Neural cell (in vitro differentiated cells): Measurements from ENCODE around the gene ZBTB24.

Experiments used
- EP300 ChIP-seq: fragments of 450-650 bp; conservative IDR thresholded peaks from 2 replicates; pipeline ENCODE4 v1.6.1; 2014; ENCODE audit warnings: antibody characterized with exemption, mild to moderate bottlenecking, moderate library complexity; ENCODE audit not compliant: poor library complexity, severe bottlenecking
- POLR2AphosphoS5 ChIP-seq: IDR thresholded peaks from 2 replicates; pipeline ENCODE4 v1.6.1; 2012
- RAD21 ChIP-seq: fragments of 450-650 bp; conservative IDR thresholded peaks from 2 replicates; pipeline ENCODE4 v1.6.1; 2014; ENCODE audit warnings: antibody characterized with exemption, mild to moderate bottlenecking, moderate library complexity
- TAF1 ChIP-seq: IDR thresholded peaks from 2 replicates; pipeline ENCODE4 v1.6.1; 2012; ENCODE audit warnings: low read depth
- TF ChIP-seq, protein P1 (sequence below): fragments of 450-650 bp; IDR thresholded peaks from 2 replicates; pipeline ENCODE4 v1.5.1; 2014; ENCODE audit warnings: antibody characterized with exemption, mild to moderate bottlenecking, moderate library complexity; ENCODE audit not compliant: poor library complexity, severe bottlenecking
- TF ChIP-seq, protein P2 (sequence below): IDR thresholded peaks from 2 replicates; pipeline ENCODE4 v1.6.1; 2012; ENCODE audit warnings: borderline replicate concordance

DNA sequence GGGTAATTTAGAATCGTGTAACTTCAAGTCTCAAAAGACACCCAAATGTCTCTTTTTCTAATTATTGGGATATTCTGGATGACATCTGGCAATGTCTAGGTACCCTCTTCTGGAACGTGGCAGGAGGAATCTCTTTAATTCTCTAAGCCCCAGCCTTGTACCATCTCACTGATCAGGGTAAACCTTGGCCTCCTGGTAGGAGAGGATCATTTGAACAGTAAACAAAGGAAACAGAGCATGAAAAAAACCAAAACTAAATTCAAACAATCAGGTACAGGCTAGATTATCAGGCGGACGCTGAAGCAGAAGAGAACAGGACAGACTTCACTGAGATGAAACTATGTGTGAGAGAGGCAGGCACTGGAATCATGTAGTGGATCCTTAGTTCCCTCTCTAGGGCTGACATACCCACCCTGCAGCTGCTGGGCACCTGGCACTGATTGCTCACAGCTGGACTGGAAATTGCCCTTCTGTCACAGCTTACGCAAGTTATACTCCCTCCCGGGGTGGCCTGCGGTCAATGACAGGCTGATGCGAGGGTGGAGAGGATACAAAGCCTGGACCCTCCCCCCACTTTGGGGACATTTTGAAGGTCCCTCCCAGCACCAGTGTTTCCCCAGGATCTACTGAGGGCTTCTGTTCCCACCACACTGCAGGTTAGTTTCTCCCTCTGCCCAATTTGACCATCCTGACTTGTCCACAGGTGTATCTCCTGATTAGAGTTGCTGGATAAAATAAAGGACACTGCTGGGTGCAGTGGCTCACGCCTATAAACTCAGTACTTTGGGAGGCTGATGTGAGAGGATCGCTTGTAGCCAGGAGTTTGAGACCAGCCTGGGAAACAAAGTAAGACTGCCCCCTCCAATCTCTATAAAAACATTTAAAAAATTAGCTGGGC, 20.6 kb upstream of the ZBTB24 start:
- TF ChIP-seq, protein P1, sequence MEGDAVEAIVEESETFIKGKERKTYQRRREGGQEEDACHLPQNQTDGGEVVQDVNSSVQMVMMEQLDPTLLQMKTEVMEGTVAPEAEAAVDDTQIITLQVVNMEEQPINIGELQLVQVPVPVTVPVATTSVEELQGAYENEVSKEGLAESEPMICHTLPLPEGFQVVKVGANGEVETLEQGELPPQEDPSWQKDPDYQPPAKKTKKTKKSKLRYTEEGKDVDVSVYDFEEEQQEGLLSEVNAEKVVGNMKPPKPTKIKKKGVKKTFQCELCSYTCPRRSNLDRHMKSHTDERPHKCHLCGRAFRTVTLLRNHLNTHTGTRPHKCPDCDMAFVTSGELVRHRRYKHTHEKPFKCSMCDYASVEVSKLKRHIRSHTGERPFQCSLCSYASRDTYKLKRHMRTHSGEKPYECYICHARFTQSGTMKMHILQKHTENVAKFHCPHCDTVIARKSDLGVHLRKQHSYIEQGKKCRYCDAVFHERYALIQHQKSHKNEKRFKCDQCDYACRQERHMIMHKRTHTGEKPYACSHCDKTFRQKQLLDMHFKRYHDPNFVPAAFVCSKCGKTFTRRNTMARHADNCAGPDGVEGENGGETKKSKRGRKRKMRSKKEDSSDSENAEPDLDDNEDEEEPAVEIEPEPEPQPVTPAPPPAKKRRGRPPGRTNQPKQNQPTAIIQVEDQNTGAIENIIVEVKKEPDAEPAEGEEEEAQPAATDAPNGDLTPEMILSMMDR, result no peak
- TF ChIP-seq EP300, result no peak
- TF ChIP-seq, protein P2, sequence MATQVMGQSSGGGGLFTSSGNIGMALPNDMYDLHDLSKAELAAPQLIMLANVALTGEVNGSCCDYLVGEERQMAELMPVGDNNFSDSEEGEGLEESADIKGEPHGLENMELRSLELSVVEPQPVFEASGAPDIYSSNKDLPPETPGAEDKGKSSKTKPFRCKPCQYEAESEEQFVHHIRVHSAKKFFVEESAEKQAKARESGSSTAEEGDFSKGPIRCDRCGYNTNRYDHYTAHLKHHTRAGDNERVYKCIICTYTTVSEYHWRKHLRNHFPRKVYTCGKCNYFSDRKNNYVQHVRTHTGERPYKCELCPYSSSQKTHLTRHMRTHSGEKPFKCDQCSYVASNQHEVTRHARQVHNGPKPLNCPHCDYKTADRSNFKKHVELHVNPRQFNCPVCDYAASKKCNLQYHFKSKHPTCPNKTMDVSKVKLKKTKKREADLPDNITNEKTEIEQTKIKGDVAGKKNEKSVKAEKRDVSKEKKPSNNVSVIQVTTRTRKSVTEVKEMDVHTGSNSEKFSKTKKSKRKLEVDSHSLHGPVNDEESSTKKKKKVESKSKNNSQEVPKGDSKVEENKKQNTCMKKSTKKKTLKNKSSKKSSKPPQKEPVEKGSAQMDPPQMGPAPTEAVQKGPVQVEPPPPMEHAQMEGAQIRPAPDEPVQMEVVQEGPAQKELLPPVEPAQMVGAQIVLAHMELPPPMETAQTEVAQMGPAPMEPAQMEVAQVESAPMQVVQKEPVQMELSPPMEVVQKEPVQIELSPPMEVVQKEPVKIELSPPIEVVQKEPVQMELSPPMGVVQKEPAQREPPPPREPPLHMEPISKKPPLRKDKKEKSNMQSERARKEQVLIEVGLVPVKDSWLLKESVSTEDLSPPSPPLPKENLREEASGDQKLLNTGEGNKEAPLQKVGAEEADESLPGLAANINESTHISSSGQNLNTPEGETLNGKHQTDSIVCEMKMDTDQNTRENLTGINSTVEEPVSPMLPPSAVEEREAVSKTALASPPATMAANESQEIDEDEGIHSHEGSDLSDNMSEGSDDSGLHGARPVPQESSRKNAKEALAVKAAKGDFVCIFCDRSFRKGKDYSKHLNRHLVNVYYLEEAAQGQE, result no peak
- TF ChIP-seq POLR2AphosphoS5, result no peak
- TF ChIP-seq RAD21, result no peak
- TF ChIP-seq TAF1, result no peak
